ENCODE data around the gene OR7A10. TPM values are rescaled to one million over a fixed set of nuclear protein-coding genes. Genes with fewer than 3 reads are reported as not detected.

Gene OR7A10
- polyA plus RNA-seq, 1 experiment = not detected

- H3K4me3 ChIP-seq (ENCODE audit: low read depth, low read length) = no peak overlapping the region
- no peaks in the 10 kb centered on the region for H3K9me3 ChIP-seq (ENCODE audit: control insufficient read depth, insufficient read depth, low read length)
- TF ChIP-seq, protein P1, sequence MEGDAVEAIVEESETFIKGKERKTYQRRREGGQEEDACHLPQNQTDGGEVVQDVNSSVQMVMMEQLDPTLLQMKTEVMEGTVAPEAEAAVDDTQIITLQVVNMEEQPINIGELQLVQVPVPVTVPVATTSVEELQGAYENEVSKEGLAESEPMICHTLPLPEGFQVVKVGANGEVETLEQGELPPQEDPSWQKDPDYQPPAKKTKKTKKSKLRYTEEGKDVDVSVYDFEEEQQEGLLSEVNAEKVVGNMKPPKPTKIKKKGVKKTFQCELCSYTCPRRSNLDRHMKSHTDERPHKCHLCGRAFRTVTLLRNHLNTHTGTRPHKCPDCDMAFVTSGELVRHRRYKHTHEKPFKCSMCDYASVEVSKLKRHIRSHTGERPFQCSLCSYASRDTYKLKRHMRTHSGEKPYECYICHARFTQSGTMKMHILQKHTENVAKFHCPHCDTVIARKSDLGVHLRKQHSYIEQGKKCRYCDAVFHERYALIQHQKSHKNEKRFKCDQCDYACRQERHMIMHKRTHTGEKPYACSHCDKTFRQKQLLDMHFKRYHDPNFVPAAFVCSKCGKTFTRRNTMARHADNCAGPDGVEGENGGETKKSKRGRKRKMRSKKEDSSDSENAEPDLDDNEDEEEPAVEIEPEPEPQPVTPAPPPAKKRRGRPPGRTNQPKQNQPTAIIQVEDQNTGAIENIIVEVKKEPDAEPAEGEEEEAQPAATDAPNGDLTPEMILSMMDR (IDR thresholded peaks at IDR 0.05; ENCODE audit: low read depth, low read length) = no peak
- no peak overlapping the region for H3K27ac ChIP-seq (ENCODE audit: low read depth, low read length)
- DNase-seq (ENCODE audit: low read depth, low spot score) = no peak
- CTCF ChIA-PET = no interaction called here
- H3K27me3 ChIP-seq (ENCODE audit: control insufficient read depth, insufficient read depth, low read length) = no peaks in the 10 kb centered on the region
- POLR2A ChIA-PET = no interaction called here
These were observed 11.3 kb downstream of the OR7A10 start for GRCh38 chr19:14837391-14837790.

- TF ChIP-seq, protein P1 (IDR thresholded peaks at IDR 0.05; ENCODE audit: low read depth, low read length) = no peak
- Histone ChIP-seq H3K27me3 (ENCODE audit: control insufficient read depth, insufficient read depth, low read length) (peaks cover 3% of the 10 kb centered on the region), H3K4me3 (ENCODE audit: low read depth, low read length) (no peak within 1 kb of the TSS), H3K9me3 (ENCODE audit: control insufficient read depth, insufficient read depth, low read length) (no peaks in the 10 kb centered on the region), H3K27ac (ENCODE audit: low read depth, low read length) (no peak within 1 kb of the TSS)
- POLR2A ChIA-PET = no interaction called here
- CTCF ChIA-PET = no interaction called here
- no peak for DNase-seq (ENCODE audit: low read depth, low spot score)
These were observed 13.7 kb downstream of the OR7A10 start, which contains the start of the genes OR7A5 and OR7C1 for GRCh38 chr19:14835011-14835410. Gene OR7A5, minus strand, starts transcription at chr19:14835185. Its CDS starts 6,944 bp downstream, at chr19:14828241. Gene OR7C1, minus strand, starts transcription at chr19:14835185. Its CDS starts 35,049 bp downstream, at chr19:14800136.

DNA sequence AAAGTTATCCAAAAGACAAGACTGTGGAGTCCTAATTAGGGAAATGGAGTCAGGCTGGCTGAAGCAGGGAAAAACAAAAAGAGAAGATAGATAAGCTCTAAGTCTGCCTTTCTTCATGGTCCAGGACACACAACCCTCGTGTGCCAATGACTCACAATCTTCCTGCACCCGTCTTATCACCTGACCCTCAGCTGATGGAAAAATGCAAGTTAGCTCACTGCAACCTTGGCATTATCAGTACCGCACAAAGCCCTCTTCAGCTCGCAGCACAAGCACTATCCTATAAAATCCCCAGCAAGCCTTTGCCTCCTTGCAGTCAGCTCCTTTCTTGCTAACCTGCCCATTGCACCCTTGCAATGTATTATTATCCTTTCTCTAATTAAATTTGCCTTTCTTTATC lies 18.0 kb downstream of the OR7A10 start:
- H3K27ac ChIP-seq (ENCODE audit: low read depth, low read length) = no peak overlapping the region
- ChIA-PET POLR2A (no interaction called here), CTCF (interaction anchor here (0.8 kb wide), 1 partner anchor 49 kb away, joined by 3 read pairs; no protein-coding TSS in a partner anchor)
- H3K27me3 ChIP-seq (ENCODE audit: control insufficient read depth, insufficient read depth, low read length) = peaks cover 3% of the 10 kb centered on the region
- TF ChIP-seq, protein P1 (IDR thresholded peaks at IDR 0.05; ENCODE audit: low read depth, low read length) = no peak
- H3K4me3 ChIP-seq (ENCODE audit: low read depth, low read length) = no peak overlapping the region
- no peak for DNase-seq (ENCODE audit: low read depth, low spot score)
- H3K9me3 ChIP-seq (ENCODE audit: control insufficient read depth, insufficient read depth, low read length) = no peaks in the 10 kb centered on the region

DNA sequence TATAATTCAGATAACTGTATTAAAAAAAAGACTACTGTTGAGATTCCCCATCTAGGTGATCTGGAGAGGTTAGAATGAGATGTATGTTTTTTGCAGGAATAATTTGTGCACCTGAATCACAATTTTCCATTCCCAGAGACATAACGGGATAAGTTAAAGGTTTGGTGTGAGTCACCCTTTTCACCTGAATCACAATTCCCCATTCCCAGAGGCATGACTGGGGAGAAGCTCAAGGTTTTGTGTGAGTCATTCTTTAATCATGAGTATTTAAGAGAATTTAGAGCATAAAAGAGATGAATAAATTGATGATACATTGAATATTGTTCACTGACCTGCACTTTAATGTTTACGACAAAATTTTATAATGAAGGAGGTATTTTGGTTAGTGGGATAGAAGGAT lies 22.7 kb downstream of the OR7A10 start:
- H3K9me3 ChIP-seq (ENCODE audit: control insufficient read depth, insufficient read depth, low read length) = no peaks in the 10 kb centered on the region
- peaks cover 3% of the 10 kb centered on the region for H3K27me3 ChIP-seq (ENCODE audit: control insufficient read depth, insufficient read depth, low read length)
- H3K4me3 ChIP-seq (ENCODE audit: low read depth, low read length) = no peak overlapping the region
- ChIA-PET CTCF (no interaction called here), POLR2A (no interaction called here)
- TF ChIP-seq, protein P1 (IDR thresholded peaks at IDR 0.05; ENCODE audit: low read depth, low read length) = no peak
- no peak overlapping the region for H3K27ac ChIP-seq (ENCODE audit: low read depth, low read length)
- DNase-seq (ENCODE audit: low read depth, low spot score) = no peak

DNA sequence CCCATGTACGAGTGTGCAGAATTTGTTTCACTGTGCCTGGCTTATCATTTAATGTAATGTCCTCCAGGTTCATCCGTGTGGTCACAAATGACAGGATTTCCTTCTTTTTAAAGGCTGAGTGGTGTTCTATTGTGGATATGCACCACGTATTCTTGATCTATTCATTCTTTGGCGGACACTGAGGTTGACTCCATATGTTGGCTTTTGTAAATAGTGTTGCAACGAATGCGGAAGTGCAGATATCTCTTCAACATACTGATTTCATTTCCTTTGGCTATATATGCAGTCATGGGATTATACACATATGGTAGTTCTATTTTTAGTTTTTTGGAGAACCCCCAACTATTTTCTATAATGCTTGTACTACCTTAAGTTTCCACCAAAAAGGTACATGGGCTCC lies 26.8 kb downstream of the OR7A10 start:
- Histone ChIP-seq H3K9me3 (ENCODE audit: control insufficient read depth, insufficient read depth, low read length) (no peaks in the 10 kb centered on the region; the same call in 1 of the 2 replicates), H3K27me3 (ENCODE audit: control insufficient read depth, insufficient read depth, low read length) (no peaks in the 10 kb centered on the region), H3K27ac (ENCODE audit: low read depth, low read length) (no peak overlapping the region), H3K4me3 (ENCODE audit: low read depth, low read length) (no peak overlapping the region)
- CTCF ChIA-PET = no interaction called here
- POLR2A ChIA-PET = no interaction called here
- no peak for DNase-seq (ENCODE audit: low read depth, low spot score)
- TF ChIP-seq, protein P1 (IDR thresholded peaks at IDR 0.05; ENCODE audit: low read depth, low read length) = no peak
